ENCODE measurements around the gene PFN1. TPM values are rescaled to one million over a fixed set of nuclear protein-coding genes. Genes with fewer than 3 reads are reported as not detected.

PFN1 gene
- total RNA-seq, 2 experiments from 2014 or later, result 1,726 to 1,759 TPM

- intact Hi-C loops (cut with micrococcal nuclease), result no loop called here
- Mint-ChIP-seq H3K4me3 (peak within 1 kb of the TSS; percentile 97), H3K27me3 (no peaks in the 10 kb centered on the region), H3K36me3 (ENCODE audit: low read depth) (peaks cover 23% of the 10 kb centered on the region), H3K27ac (peak within 1 kb of the TSS; percentile 97), H3K4me1 (ENCODE audit: low read depth) (peaks cover 13% of the 10 kb centered on the region), H3K9me3 (no peaks in the 10 kb centered on the region)
- ChIA-PET POLR2A (interaction anchor here (1.0 to 20.8 kb wide), 8 partner anchors 8 to 129 kb away, joined by 3 to 627 read pairs (median 8); partner anchors contain the start of genes INCA1, KIF1C, RNF167 and SLC25A11), CTCF (interaction anchor here (0.7 to 1.5 kb wide), 4 partner anchors 11 to 42 kb away, joined by 3 to 5 read pairs (median 4); partner anchors contain the start of gene SPAG7)
- ATAC-seq (no peak), DNase-seq (no peak)
- TF ChIP-seq CTCF (IDR thresholded peaks at IDR 0.05), result no peak
Observed at GRCh38 chr17:4950746-4951204, 2.4 kb upstream of the PFN1 start, which contains the start of gene ENO3. Gene ENO3 (plus strand): TSS chr17:4951119. CDS start chr17:4951830, 711 bp downstream.

GRCh38 chr17:4950075-4950745, 1.9 kb upstream of the PFN1 start:
- peaks cover 19% of the 10 kb centered on the region for H3K4me1 Mint-ChIP-seq (ENCODE audit: low read depth)
- H3K27me3 Mint-ChIP-seq, result no peaks in the 10 kb centered on the region

GRCh38 chr17:4949321-4950074, 1.2 kb upstream of the PFN1 start:
- Mint-ChIP-seq H3K27me3 (no peaks in the 10 kb centered on the region), H3K27ac (peak overlapping the region; percentile 99), H3K36me3 (ENCODE audit: low read depth) (peaks cover 36% of the 10 kb centered on the region), H3K4me1 (ENCODE audit: low read depth) (peaks cover 26% of the 10 kb centered on the region), H3K4me3 (peak overlapping the region; percentile 97), H3K9me3 (no peaks in the 10 kb centered on the region)
- ChIA-PET CTCF (interaction anchor here (1.0 to 1.4 kb wide), 3 partner anchors 9 to 17 kb away, joined by 3 to 5 read pairs (median 3); partner anchors contain the start of genes RNF167, SLC25A11 and SPAG7), POLR2A (interaction anchor here (0.9 to 20.8 kb wide), 12 partner anchors 9 to 162 kb away, joined by 3 to 627 read pairs (median 5); partner anchors contain the start of genes C17orf107, CAMTA2, INCA1 and KIF1C)
- DNase-seq (peak; percentile 84), ATAC-seq (peak; percentile 21)
- intact Hi-C loops (cut with micrococcal nuclease), result no loop called here
- TF ChIP-seq CTCF (IDR thresholded peaks at IDR 0.05), result no peak

More at GRCh38 chr17:4950075-4950745, 1.9 kb upstream of the PFN1 start:
- peak overlapping the region; percentile 97 for H3K27ac Mint-ChIP-seq
- intact Hi-C loops (cut with micrococcal nuclease), result no loop called here
- ATAC-seq, result peak; percentile 14
- CTCF ChIA-PET, result interaction anchor here (1.0 to 1.5 kb wide), 3 partner anchors 12 to 41 kb away, joined by 3 to 5 read pairs (median 4); partner anchors contain the start of gene SPAG7
- peak overlapping the region; percentile 97 for H3K4me3 Mint-ChIP-seq
- no peak for TF ChIP-seq CTCF (IDR thresholded peaks at IDR 0.05)
- peak; percentile 62 for DNase-seq
- peaks cover 29% of the 10 kb centered on the region for H3K36me3 Mint-ChIP-seq (ENCODE audit: low read depth)
- POLR2A ChIA-PET, result interaction anchor here (0.9 to 20.8 kb wide), 7 partner anchors 10 to 130 kb away, joined by 3 to 627 read pairs (median 5); partner anchors contain the start of genes INCA1, KIF1C, RNF167 and SLC25A11
- no peaks in the 10 kb centered on the region for H3K9me3 Mint-ChIP-seq

GRCh38 chr17:4948931-4949320, 596 bp upstream of the PFN1 start:
- POLR2A ChIA-PET, result interaction anchor here (0.9 to 20.8 kb wide), 12 partner anchors 9 to 227 kb away, joined by 3 to 627 read pairs (median 6); partner anchors contain the start of genes C17orf107, CAMTA2, CHRNE and KIF1C
- ATAC-seq (peak; percentile 35), DNase-seq (peak; percentile 85)
- Mint-ChIP-seq H3K27me3 (no peaks in the 10 kb centered on the region), H3K4me3 (peak overlapping the region; percentile 97), H3K36me3 (ENCODE audit: low read depth) (peaks cover 42% of the 10 kb centered on the region), H3K4me1 (ENCODE audit: low read depth) (peaks cover 32% of the 10 kb centered on the region), H3K9me3 (no peaks in the 10 kb centered on the region), H3K27ac (peak overlapping the region; percentile 99)
- CTCF ChIA-PET, result interaction anchor here (1.4 kb wide), 1 partner anchor 9 kb away, joined by 3 read pairs; the partner anchor contains the start of genes RNF167 and SLC25A11
- intact Hi-C loops (cut with micrococcal nuclease), result no loop called here
- no peak for TF ChIP-seq CTCF (IDR thresholded peaks at IDR 0.05)

Data from activated CD8-positive, alpha-beta T cell treated with anti-CD3 and anti-CD28 coated beads for 36 hours (primary cell).